Progenitor cell of endocrine pancreas (in vitro differentiated cells): ENCODE data around the gene PTPRB. TPM values are rescaled to one million over a fixed set of nuclear protein-coding genes. Genes with fewer than 3 reads are reported as not detected.

Experiments
- DNase-seq: peaks from one replicate; pipeline ENCODE4 v3.0.0; 2021; ENCODE audit warnings: low spot score; ENCODE audit not compliant: unreplicated experiment
- H3K27ac Mint-ChIP-seq: 2 replicates; pipeline ENCODE4 v1.8.0; 2021; ENCODE audit warnings: mild to moderate bottlenecking, moderate library complexity, mixed read lengths
- H3K27me3 Mint-ChIP-seq: 2 replicates; pipeline ENCODE4 v1.8.0; 2021; ENCODE audit warnings: mixed read lengths
- H3K36me3 Mint-ChIP-seq: 2 replicates; pipeline ENCODE4 v1.8.0; 2022; ENCODE audit warnings: mixed read lengths; ENCODE audit not compliant: insufficient read depth
- H3K4me1 Mint-ChIP-seq: 2 replicates; pipeline ENCODE4 v1.8.0; 2021; ENCODE audit warnings: low read depth, mixed read lengths
- H3K4me3 Mint-ChIP-seq: 2 replicates; pipeline ENCODE4 v1.8.0; 2021; ENCODE audit warnings: low read depth, mild to moderate bottlenecking, moderate library complexity, mixed read lengths
- H3K9me3 Mint-ChIP-seq: 2 replicates; pipeline ENCODE4 v1.8.0; 2021; ENCODE audit warnings: low read depth, mixed read lengths
- total RNA-seq: library from RNA; stranded (reverse); gene quantifications from 2 replicates; pipeline ENCODE4 v1.2.1, GENCODE V29; 2021
- TF ChIP-seq, protein P1 (sequence below): fragments of 200-600 bp; sonication (generic); IDR thresholded peaks from one replicate; pipeline ENCODE4 v1.5.0; 2021; ENCODE audit warnings: antibody characterized with exemption, mild to moderate bottlenecking; ENCODE audit not compliant: unreplicated experiment

PTPRB gene
- total RNA-seq, 1 donor from 2014 or later = 0.38 TPM

GRCh38 chr12:70550180-70550577 is 87.0 kb downstream of the PTPRB start:
- Mint-ChIP-seq H3K4me3 (no peak overlapping the region), H3K4me1 (peaks cover 2% of the 10 kb centered on the region), H3K27ac (no peak overlapping the region), H3K36me3 (no peaks in the 10 kb centered on the region), H3K9me3 (no peaks in the 10 kb centered on the region), H3K27me3 (peaks cover 3% of the 10 kb centered on the region)
- TF ChIP-seq, protein P1, sequence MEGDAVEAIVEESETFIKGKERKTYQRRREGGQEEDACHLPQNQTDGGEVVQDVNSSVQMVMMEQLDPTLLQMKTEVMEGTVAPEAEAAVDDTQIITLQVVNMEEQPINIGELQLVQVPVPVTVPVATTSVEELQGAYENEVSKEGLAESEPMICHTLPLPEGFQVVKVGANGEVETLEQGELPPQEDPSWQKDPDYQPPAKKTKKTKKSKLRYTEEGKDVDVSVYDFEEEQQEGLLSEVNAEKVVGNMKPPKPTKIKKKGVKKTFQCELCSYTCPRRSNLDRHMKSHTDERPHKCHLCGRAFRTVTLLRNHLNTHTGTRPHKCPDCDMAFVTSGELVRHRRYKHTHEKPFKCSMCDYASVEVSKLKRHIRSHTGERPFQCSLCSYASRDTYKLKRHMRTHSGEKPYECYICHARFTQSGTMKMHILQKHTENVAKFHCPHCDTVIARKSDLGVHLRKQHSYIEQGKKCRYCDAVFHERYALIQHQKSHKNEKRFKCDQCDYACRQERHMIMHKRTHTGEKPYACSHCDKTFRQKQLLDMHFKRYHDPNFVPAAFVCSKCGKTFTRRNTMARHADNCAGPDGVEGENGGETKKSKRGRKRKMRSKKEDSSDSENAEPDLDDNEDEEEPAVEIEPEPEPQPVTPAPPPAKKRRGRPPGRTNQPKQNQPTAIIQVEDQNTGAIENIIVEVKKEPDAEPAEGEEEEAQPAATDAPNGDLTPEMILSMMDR = no peak
- DNase-seq = no peak

- Mint-ChIP-seq H3K4me1 (no peaks in the 10 kb centered on the region), H3K9me3 (no peaks in the 10 kb centered on the region), H3K4me3 (no peak overlapping the region), H3K27me3 (peaks cover 3% of the 10 kb centered on the region), H3K27ac (no peak overlapping the region), H3K36me3 (no peaks in the 10 kb centered on the region)
- no peak for DNase-seq
- TF ChIP-seq, protein P1 = no peak
These were observed 87.7 kb downstream of the PTPRB start for GRCh38 chr12:70549340-70550179.

GRCh38 chr12:70543444-70543843 is 93.8 kb downstream of the PTPRB start:
- H3K9me3 Mint-ChIP-seq = no peaks in the 10 kb centered on the region
- H3K27me3 Mint-ChIP-seq = peaks cover 3% of the 10 kb centered on the region
- H3K27ac Mint-ChIP-seq = no peak overlapping the region
- no peak for DNase-seq
- no peak overlapping the region for H3K4me3 Mint-ChIP-seq
- no peaks in the 10 kb centered on the region for H3K4me1 Mint-ChIP-seq
- TF ChIP-seq, protein P1 = no peak
- no peaks in the 10 kb centered on the region for H3K36me3 Mint-ChIP-seq

- Mint-ChIP-seq H3K27ac (no peak overlapping the region), H3K4me1 (peaks cover 1% of the 10 kb centered on the region), H3K9me3 (no peaks in the 10 kb centered on the region), H3K27me3 (peaks cover 3% of the 10 kb centered on the region), H3K36me3 (no peaks in the 10 kb centered on the region), H3K4me3 (no peak overlapping the region)
- TF ChIP-seq, protein P1 = no peak
- no peak for DNase-seq
These were observed 96.2 kb downstream of the PTPRB start for GRCh38 chr12:70540996-70541395.

DNA sequence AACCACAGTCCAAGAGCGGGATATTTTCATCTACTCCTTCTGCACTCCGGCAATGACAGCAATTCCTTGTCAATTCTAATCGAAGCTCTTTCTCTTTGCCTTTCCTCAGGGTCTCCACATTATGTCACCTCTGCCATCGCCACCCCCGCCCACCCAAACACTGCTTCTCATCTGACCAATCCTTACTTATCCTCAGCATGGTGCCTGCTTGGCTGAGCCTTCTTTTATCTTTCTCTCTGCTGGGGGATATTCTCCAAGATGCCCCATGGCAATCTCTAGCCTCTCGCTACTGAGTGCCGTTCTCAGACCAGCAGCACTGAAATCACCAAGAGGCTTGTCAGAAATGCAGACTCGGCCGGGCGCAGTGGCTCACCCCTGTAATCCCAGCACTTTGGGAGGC is 100.6 kb downstream of the PTPRB start:
- H3K27ac Mint-ChIP-seq = no peak overlapping the region
- H3K4me3 Mint-ChIP-seq = no peak overlapping the region
- no peak for DNase-seq

More for the DNA sequence above, 100.6 kb downstream of the PTPRB start:
- H3K36me3 Mint-ChIP-seq = no peaks in the 10 kb centered on the region
- TF ChIP-seq, protein P1 = no peak
- H3K4me1 Mint-ChIP-seq = peaks cover 2% of the 10 kb centered on the region
- no peaks in the 10 kb centered on the region for H3K27me3 Mint-ChIP-seq
- H3K9me3 Mint-ChIP-seq = no peaks in the 10 kb centered on the region
